Epithelial cell of proximal tubule (primary cell): ENCODE data around the gene LIMS1. TPM values are rescaled to one million over a fixed set of nuclear protein-coding genes. Genes with fewer than 3 reads are reported as not detected.
"Not testable (repeated sequence)": the region's sequence is repeated elsewhere in the genome, so short reads cannot be mapped to it uniquely, and the experiment has no call there.

Source experiments
- DNase-seq: peaks from one replicate; pipeline ENCODE4 v3.0.0-alpha.2; 2011; ENCODE audit warnings: low read depth
- H3K4me3 ChIP-seq: 2 replicates; pipeline ENCODE4 v1.5.1; 2011; ENCODE audit warnings: low read depth, mild to moderate bottlenecking, low read length
- total RNA-seq: library from RNA; depleted of rRNA; stranded (reverse); fragments of >200 nt; gene quantifications from 2 replicates; pipeline ENCODE4 v1.2.3, GENCODE V29; 2015
- TF ChIP-seq, protein P1 (sequence below): conservative IDR thresholded peaks from 2 replicates; pipeline ENCODE4 v1.5.1; 2012; ENCODE audit warnings: low read depth, mild to moderate bottlenecking, low read length

Gene LIMS1
- total RNA-seq, 1 donor from 2014 or later, result 58.3 TPM

GRCh38 chr2:108707300-108707699 lies 173.0 kb downstream of the LIMS1 start:
- no peak for DNase-seq
- TF ChIP-seq, protein P1, sequence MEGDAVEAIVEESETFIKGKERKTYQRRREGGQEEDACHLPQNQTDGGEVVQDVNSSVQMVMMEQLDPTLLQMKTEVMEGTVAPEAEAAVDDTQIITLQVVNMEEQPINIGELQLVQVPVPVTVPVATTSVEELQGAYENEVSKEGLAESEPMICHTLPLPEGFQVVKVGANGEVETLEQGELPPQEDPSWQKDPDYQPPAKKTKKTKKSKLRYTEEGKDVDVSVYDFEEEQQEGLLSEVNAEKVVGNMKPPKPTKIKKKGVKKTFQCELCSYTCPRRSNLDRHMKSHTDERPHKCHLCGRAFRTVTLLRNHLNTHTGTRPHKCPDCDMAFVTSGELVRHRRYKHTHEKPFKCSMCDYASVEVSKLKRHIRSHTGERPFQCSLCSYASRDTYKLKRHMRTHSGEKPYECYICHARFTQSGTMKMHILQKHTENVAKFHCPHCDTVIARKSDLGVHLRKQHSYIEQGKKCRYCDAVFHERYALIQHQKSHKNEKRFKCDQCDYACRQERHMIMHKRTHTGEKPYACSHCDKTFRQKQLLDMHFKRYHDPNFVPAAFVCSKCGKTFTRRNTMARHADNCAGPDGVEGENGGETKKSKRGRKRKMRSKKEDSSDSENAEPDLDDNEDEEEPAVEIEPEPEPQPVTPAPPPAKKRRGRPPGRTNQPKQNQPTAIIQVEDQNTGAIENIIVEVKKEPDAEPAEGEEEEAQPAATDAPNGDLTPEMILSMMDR, result no peak
- H3K4me3 ChIP-seq, result no peak overlapping the region

- not testable (repeated sequence) for H3K4me3 ChIP-seq, DNase-seq
Observed at GRCh38 chr2:108716971-108717370, 182.7 kb downstream of the LIMS1 start.

DNA sequence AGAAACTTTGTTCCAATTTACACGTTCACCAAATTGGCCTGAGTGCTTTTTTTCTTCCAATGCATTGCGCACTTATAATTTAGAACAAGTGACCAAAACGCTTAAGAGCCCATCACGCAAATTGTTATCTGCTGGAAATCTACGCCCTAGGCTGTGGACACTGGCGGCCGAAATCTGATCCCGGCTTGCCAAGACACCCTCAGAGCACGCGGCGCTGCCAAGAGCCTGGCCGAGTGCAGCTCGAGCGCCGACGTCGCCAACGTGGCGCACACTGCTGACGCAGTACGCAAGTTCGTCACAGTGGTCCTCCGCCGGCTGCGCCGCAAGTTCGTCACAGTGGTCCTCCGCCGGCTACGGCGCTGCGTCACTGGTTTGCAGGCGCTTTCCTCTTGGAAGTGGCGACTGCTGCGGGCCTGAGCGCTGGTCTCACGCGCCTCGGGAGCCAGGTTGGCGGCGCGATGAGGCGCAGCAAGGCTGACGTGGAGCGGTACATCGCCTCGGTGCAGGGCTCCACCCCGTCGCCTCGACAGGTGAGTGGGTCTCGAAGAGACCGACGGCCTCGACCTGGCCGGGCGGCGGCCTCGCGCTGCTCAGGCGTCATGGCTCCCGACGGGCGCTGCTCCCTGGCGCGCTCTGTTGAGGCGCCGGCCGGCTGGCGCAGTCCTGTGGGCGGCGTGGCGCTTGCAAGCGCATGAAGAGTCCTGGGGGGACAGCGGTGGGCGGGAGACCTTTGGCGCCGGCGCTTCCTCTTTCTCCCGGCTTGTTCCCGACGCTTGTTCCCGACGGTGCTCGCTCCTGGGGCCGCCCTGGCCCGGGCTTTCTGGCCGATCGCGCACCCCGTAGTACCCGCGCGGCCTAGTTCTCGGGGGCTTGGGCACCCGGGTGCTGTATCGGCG lies 185.1 kb downstream of the LIMS1 start, which contains the start of gene RANBP2:
RANBP2 (plus strand) TSS at position 334 of the 896 bp plus-strand sequence; CDS start at position 459, 125 bp downstream.
- H3K4me3 ChIP-seq, result peak within 1 kb of the TSS; percentile 81
- peak; percentile 78 for DNase-seq
- TF ChIP-seq, protein P1, result no peak

DNA sequence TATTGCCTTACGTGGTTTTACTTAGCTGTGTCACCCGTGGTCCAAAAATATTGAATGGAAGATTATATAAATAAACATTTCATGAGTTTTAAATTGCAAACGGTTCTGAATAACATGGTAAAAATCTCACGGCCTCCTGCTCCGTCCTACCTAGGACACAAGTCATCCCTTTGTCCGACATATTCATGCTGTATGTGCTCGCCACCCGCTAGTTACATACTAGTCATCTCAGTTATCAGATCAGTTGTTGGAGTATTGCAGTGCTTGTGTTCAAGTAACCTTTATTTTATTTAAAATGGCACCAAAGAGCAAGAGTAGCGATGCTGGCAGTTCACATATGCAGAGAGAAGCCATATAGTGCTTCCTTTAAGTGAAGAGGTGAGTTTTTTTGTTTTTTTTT lies 191.8 kb downstream of the LIMS1 start:
- H3K4me3 ChIP-seq, DNase-seq: not testable (repeated sequence)

DNA sequence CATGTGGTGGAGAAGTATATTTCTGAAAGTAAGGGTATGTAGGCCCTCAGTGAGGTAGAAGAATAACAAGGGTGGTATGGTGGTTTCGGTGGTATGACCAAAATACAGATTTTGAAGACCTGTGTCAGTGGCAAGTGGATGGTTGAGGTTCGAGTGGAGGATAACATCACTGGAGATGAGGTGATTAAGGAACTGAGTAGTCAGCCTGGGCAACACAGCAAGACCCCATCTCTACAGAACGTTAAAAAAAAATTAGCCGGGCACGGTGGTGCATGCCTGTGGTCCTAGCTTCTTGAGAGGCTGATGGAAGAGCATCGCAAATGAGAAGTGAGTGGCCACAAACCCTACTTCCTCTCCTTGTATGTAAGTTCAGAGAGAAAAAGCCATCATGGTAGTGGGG lies 200.4 kb downstream of the LIMS1 start:
- not testable (repeated sequence) for H3K4me3 ChIP-seq, DNase-seq

Other genes with a start within 250 kb of the LIMS1 start
- 3.2 and 4.3 TPM in 2 replicates for gene SULT1C2, start 245.6 kb upstream of the LIMS1 start, total RNA-seq
- gene SULT1C4, start 156.5 kb upstream of the LIMS1 start, total RNA-seq, result 22.9 and 50.1 TPM in 2 replicates
- 11.4 and 25.8 TPM in 2 replicates for gene GCC2, start 85.3 kb upstream of the LIMS1 start, total RNA-seq
- 40.5 and 41.0 TPM in 2 replicates for gene RANBP2, start 185.0 kb downstream of the LIMS1 start, total RNA-seq